VCaP (cell line): ENCODE measurements around the gene APMAP.

Experiments
- H3K27ac ChIP-seq: fragments of 450-650 bp; 2 replicates; pipeline ENCODE4 v1.5.1; 2017
- CTCF ChIP-seq: fragments of 450-650 bp; conservative IDR thresholded peaks from 2 replicates; pipeline ENCODE4 v1.5.1; 2017; ENCODE audit warnings: mild to moderate bottlenecking, moderate library complexity

APMAP gene

DNA sequence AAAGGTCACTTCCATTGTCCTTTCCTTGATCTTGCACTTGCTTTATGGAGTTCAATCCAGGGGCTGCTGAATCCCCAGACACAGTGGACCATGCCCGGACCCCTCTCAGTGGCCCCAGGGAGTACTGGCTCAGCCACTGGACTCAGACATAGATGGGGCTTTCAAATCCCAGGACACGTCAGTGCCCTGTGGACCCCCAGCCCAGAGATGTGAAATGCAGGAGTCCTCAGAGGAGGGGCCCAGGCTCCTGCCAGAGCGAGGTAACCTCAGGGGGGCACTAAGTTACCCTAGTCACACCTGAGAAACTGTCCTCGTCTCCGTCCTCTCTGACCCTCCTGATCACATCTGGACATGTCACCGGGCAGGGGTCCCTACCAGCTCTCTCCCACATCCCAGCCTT lies 18.7 kb upstream of the APMAP start:
- H3K27ac ChIP-seq = peak overlapping the region; percentile 20; the same call in 1 of the 2 replicates
- TF ChIP-seq CTCF = no peak

DNA sequence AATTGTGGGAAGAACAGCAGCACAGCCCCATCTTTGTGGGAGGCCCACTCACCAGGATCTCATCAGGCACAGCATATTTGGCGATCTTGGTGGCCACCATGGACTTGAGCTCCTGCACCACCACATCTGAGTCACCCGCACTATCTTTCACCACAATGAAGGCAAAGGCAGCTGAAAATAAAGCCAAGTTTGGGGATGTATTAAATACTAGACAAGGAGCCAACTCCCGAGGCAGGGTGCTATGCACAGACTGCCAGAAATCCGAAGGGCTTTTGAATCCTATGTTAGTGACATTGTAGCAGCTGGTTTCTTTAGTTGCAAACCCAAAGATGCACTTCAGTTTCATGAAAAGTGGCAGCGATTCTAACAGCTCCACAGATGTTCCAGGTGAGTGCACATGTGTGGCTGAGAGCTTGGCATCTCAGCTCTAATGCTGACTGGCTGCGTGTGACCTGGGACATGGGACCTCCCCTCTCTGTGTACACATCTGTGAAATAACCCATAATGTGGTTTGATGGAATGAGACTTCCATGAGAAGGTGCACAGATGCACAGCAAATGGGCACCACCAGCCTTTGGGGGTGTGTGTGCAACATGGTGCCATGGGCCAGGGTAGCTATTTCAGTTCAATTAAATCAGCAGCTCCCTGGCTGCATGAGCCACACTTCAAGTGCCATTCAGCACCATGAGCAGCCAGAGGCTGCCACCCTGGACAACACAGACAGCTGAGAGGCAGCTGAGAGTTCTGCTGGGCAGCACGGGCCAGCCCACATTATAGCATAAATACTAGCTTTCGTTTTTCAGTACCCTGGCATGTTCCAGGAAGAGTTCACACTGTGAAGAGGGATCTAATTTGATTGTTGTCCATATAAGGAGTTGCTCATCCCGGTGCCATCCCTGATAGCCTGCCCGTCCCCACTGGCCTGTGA lies 16.9 kb upstream of the APMAP start:
- TF ChIP-seq CTCF = no peak
- peak overlapping the region; percentile 95 for H3K27ac ChIP-seq

DNA sequence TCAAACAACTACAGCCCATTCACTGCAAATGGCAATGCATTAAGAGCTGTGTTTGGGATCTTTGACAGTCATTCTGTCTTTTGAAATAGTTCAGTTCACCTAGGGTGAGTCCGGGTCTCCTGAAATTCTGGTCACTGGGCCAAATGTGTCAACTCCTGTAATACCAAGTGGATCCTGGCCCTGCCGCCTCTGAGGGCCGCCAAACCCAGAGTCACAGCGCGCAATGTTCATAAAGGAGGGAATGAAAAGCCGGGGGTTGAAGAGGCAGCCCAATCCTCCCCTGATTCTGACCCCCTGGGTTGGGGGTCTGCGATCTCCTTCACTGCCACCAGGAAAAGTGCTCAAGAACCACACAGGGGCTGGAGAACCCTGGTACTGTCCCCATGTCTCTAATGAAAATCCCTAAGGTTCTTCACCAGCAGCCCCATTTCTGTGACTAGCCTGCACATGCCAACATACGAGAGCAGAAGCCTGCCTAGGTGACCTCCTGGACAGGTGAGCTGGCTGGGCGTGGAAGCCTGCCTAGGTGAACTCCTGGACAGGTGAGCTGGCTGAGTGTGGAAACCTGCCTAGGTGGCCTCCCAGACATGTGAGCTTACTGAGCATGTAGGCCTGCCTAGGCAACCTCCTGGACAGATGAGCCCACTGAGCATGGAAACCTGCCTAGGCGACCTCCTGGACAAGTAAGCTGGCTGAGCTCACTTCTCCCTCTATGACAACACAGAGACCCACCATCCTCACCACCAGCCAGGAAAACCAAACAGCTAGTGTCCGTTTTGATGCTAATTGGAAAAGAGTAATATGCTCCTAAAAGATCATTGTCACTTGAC lies 16.1 kb upstream of the APMAP start:
- no peak for TF ChIP-seq CTCF
- peak overlapping the region; percentile 95 for H3K27ac ChIP-seq

- TF ChIP-seq CTCF = no peak
- H3K27ac ChIP-seq = peak overlapping the region; percentile 95
These were observed 15.1 kb upstream of the APMAP start for GRCh38 chr20:25007491-25008305.

DNA sequence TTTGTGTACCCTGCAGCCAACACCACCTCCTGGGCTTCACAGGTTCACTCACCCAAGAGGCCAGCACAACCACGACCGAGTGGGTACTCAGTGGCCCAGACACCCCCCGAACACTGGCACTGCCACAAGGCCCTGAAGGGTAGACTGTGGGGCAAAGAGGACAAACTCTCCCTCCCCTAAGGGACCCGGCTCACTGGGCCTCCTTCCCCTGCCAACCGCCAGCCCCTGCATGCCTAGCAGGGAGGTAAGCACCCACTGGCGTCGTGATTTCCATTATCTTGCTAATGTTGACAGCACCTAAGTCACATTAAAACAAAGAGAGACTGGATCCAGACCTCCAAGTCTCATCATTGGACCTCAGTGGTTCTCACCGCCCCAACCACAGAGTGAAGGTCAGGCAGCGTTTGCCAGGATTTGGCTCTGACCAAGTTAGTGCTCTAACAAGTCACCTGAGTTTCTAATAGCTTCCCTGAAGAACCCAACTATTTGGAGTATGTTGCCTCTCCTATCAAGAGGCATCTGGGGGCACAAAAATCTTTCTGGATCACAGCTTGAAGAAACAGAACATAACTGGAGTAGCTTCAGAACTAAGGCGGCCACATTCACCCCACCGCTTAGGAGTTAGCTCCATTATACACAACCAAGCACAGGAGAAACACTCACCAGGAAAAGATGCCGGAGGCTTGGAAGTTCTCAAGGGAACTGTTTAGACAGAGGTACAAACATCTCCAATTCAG lies 14.0 kb upstream of the APMAP start:
- no peak for TF ChIP-seq CTCF
- H3K27ac ChIP-seq = peak overlapping the region; percentile 95

DNA sequence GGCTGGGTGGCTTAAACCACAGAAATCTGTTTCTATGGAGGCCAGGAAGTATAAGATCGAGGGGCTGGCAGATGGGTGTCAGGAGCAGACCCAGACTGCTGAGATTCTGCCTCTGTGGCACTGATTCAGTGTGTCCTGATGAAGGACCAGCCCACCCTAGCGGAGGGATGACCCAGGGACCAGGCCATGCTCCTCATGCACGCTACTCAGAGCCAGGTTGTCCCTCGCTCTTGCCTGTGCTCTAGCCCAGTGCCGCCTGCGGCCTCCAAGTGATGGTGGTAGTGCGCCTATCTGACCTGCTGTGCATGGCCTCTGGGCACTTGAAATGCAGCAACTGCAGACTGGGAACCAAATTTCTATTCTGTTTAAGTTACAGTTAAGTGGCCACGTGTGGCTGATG lies 13.1 kb upstream of the APMAP start:
- TF ChIP-seq CTCF = no peak
- H3K27ac ChIP-seq = peak overlapping the region; percentile 95
